DMS 273 (cell line): ENCODE data around the gene SLC25A36.
A peak's percentile ranks its signal among the peaks of the same experiment; 100 is the strongest.

ENCODE experiments used
- DNase-seq: peaks from one replicate; lab custom pipeline; 2025; ENCODE audit not compliant: unreplicated experiment; lab: John Stamatoyannopoulos, UW

The SLC25A36 gene

GRCh38 chr3:140941434-140942220 is at the start of gene SLC25A36:
SLC25A36 (plus strand) TSS chr3:140941836; CDS start chr3:140942055, 219 bp downstream.
- peak; percentile 100 for DNase-seq

- no peak for DNase-seq
Observed at GRCh38 chr3:140896997-140897396, 44.6 kb upstream of the SLC25A36 start.

- DNase-seq, result peak; percentile 78
Observed at GRCh38 chr3:140898340-140899180, 43.1 kb upstream of the SLC25A36 start.

GRCh38 chr3:140899363-140899762 is 42.3 kb upstream of the SLC25A36 start:
- no peak for DNase-seq

- no peak for DNase-seq
Observed at GRCh38 chr3:140902791-140903190, 38.8 kb upstream of the SLC25A36 start.

- DNase-seq, result no peak
Observed at GRCh38 chr3:140903196-140903595, 38.4 kb upstream of the SLC25A36 start.

GRCh38 chr3:140904521-140904920 is 37.1 kb upstream of the SLC25A36 start:
- DNase-seq, result no peak

GRCh38 chr3:140905559-140905958 is 36.1 kb upstream of the SLC25A36 start:
- no peak for DNase-seq

- DNase-seq, result no peak
Observed at GRCh38 chr3:140906785-140907184, 34.9 kb upstream of the SLC25A36 start.

GRCh38 chr3:140910860-140911259 is 30.8 kb upstream of the SLC25A36 start:
- DNase-seq, result peak; percentile 73

- DNase-seq, result peak; percentile 61
Observed at GRCh38 chr3:140911822-140912221, 29.8 kb upstream of the SLC25A36 start.

- no peak for DNase-seq
Observed at GRCh38 chr3:140913728-140914127, 27.9 kb upstream of the SLC25A36 start.

GRCh38 chr3:140914384-140914945 is 27.2 kb upstream of the SLC25A36 start:
- no peak for DNase-seq

GRCh38 chr3:140916603-140917002 is 25.0 kb upstream of the SLC25A36 start:
- DNase-seq, result no peak

- DNase-seq, result no peak
Observed at GRCh38 chr3:140917772-140918171, 23.9 kb upstream of the SLC25A36 start.

GRCh38 chr3:140920029-140920428 is 21.6 kb upstream of the SLC25A36 start:
- no peak for DNase-seq

GRCh38 chr3:140922634-140923033 is 19.0 kb upstream of the SLC25A36 start:
- DNase-seq, result peak; percentile 48

GRCh38 chr3:140924097-140924873 is 17.4 kb upstream of the SLC25A36 start:
- DNase-seq, result no peak

GRCh38 chr3:140927279-140928069 is 14.2 kb upstream of the SLC25A36 start:
- DNase-seq, result no peak

- DNase-seq, result no peak
Observed at GRCh38 chr3:140929446-140929845, 12.2 kb upstream of the SLC25A36 start.
